Fibroblast of skin of right biceps (primary cell): Measurements from ENCODE around the gene NAV3.

Experiments
- DNase-seq: peaks from one replicate; pipeline ENCODE4 v3.0.0-alpha.2; 2013

Gene NAV3

DNA sequence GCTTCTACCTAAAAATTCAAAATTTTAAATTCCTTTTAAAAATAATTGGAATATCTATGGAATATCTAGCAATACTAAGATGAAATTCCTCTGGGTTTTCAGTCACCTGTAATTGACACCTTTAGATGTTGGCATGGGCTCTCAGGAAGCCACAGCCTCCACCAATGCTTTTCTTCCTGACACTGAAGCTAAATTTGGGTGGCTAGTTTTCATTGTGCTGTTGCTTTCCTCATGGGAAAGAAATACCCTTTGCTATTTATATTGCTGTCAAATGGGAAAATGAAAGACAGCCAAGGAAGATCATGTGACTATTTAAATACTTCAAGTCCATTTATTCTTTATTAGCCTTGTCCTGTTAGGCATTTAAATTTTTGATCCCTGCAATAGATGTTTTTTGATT lies 313.0 kb downstream of the NAV3 start:
- no peak for DNase-seq

DNA sequence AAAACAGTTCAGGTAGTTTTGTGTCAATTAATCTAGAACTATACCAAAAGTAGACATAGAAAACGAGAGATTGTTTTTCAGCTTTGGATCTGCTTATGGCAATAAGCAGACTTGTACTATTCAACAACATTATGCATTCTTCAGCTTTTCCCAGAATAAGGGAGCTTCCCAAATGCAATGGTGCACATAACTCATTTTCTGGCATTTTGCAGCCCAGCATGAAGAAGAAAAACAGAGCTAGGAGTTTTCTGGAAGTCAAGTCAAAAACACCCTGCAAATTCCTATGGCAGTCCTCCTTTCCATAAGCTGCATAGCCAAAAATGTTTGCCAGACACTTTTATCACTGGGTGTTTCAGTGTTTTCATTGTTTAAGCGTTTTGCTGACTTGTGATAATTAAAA lies 314.7 kb downstream of the NAV3 start:
- DNase-seq: no peak

DNA sequence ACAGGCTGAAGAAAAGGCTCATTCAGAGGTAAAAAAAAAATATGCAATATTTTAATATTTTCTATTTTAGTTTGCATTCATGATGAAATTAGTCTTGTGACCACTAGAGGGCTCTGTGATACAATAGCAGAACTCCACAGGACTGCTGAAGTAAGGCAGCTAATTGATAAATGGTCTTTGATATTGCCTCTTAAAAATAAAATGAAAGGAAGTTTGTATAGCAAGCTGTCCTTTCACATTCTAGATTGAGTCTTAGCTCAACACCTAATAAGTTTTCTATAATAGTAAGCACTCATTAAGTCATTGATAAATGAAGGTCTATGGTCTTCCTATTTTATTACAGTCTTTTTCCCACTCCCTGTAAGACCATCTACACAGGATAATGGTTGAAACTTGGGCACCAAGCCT lies 315.7 kb downstream of the NAV3 start:
- peak; percentile 32 for DNase-seq

DNA sequence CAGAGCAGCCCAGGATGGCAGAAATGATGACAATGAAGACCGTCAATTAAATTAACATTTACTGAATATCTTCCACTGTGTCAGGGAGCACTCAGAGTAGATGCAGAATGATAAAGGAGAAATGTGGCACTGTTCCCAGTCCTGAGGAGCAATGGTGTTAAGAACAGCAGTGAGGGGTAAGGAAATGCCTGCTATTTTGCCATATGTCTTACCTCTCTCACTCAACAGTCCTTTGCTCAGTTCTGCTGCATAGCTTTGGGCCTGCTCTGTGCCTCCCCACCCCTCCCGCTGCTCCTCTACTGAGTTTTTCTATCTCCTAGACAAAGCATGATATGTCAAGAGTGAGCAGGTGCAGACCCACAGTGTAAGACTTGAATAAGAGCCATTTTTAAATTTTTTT lies 318.8 kb downstream of the NAV3 start:
- DNase-seq: no peak

DNA sequence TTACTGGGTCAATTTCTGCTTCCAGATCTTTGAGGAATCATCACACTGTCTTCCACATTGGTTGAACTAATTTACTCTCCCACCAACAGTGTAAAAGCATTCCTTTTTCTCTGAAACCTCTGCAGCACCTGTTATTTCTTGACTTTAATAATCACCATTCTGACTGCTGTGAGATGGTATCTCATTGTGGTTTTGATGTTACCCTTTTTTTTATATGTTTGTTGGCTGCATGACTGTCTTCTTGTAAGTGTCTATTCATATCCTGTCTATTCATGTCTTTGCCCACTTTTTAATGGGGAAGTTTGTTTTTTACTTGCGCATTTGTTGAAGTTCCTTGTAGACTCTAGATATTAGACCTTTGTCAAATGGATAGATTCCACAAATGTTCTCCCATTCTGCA lies 324.9 kb downstream of the NAV3 start:
- no peak for DNase-seq

DNA sequence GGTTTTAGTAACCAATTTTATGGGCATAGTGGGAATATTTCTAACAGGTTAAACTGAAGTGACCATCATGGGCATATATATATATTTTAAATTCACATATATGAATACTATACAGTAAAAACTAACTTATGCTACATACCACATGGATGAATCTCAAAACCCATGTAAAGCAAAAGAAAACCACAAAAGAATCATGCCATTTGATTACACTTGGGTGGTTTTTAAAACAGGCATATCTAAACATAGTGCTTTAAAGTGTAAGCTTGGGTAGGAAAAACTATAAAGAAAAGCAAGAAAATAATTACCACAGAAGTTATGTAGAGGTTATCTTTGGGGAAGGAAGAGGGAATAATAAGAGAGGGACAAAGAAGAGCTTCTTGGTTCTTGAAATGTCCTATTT lies 326.1 kb downstream of the NAV3 start:
- peak; percentile 34 for DNase-seq

DNA sequence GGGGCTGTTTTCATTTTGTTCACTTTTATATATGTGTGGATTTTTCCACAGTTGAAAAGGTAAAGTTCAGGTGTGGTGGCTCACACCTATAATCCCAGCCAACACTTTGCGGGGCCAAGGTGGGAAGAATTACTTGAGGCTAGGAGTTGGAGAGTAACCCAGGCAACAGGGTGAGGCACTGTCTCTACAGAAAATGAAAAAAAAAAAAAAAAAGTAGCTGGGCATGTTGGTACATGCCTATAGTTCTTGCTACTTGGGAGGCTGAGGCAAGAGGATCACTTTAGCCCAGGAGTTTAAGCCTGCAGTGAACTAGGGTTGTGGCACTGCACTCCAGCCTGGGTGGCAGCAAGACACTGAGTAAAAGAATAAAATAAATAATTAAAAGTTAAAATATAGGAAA lies 326.5 kb downstream of the NAV3 start:
- no peak for DNase-seq

DNA sequence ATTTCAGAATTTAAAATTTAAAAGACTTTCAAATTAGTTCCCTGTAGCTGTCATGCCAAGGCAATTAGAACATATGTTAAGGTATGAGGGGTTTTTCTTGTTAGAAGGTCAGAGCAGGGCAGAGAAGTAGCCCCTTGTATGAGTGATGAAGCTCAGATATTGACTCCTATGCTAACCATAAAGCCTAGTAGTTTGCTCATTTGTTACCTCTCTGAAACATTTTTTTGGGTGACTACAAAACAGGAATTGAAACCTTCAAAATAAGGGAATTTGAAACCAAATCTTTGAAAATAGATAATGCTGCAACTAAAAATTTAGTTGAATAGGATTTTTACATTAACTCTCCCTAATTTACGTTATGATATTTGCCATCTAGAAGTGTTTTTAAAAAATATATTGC lies 333.5 kb downstream of the NAV3 start:
- no peak for DNase-seq

DNA sequence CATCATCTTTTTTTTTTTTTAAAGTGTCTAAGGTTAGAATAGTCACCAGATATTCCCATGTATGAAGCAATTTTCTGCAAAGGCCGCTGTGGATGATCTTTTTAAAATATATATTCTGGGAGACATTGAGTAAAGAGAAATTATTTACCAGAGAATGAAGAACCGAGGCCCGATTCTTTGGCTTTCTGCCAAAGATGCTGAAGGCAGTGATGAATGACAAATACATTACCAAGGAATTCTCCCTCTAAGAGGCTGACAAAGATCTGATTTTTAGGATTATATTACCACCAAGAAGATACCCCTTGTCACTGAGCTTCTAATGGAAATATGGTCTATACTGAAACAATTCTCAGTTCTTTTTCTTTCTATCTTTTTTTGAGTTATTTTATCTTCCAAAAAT lies 336.8 kb downstream of the NAV3 start:
- no peak for DNase-seq

DNA sequence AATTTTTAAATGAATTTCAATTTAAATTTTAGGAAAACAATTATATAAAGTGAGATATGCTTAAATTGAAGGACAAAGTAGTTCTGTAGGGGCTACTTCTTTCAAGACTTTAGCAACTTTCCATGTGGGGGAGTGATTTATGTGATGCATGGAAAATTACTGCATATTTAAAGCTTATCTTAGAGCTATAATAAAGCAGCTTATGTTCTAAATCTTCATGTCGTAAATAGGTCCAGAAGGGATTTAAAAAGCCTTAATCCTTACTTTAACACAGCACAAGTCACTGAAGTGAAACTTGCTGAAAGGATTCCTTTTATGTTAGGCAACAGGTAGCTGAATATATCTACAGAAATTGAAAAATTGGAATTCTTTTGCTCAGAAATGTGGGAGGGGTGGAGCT lies 340.4 kb downstream of the NAV3 start:
- no peak for DNase-seq

DNA sequence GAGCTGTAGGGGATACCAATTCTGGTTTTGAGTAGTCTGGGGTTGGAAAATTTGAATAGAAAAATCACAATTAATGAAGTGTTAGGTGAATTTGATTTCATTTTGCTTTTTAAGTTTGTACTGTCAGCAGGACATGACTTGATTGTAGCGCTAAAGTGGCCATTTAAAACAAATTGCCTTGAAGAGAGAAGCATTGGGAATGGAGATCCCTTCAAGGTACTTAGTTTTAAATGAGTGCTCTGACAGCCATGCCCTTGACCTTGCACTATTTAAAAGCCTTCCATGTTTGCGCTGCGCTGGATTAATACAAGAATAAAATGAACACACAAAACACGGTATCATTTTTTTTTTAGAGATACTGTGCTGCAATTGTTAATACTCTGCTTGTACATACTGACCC lies 345.9 kb downstream of the NAV3 start:
- no peak for DNase-seq

DNA sequence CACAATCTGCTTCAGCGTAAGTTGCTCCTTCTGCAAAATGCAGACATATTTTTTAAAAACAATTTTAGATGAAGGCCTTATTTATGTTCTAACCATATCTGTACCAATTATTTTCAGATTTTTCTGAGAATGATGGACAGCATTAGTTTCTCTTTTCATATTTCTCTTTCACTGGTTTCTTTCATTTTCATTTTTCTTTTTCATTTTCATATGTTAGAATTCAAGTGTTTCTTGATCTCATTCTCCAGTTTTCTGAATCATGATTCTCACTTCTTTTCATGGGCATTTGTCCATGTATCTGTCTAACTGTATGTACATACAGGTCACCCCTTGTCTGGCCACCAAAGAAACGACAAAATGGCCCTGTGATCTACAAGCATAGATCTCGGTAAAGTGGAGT lies 346.6 kb downstream of the NAV3 start:
- DNase-seq: no peak

DNA sequence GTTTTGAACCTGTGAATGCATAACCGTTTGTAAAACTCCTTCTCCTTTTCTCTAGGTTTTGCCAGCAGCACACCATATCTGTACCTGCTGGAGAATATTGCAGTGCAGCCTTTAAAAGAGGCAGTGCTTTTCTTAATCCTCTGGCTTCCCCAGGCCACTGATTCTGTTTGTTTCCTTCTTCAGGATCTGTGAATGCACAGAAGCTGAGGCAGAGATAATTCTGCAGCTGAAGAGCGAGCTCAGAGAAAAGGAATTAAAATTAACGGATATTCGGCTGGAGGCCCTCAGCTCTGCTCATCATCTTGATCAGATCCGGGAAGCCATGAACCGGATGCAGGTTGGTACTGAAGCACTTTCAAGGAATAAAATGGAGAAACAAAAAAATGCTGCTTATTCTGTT lies 348.7 kb downstream of the NAV3 start:
- no peak for DNase-seq

DNA sequence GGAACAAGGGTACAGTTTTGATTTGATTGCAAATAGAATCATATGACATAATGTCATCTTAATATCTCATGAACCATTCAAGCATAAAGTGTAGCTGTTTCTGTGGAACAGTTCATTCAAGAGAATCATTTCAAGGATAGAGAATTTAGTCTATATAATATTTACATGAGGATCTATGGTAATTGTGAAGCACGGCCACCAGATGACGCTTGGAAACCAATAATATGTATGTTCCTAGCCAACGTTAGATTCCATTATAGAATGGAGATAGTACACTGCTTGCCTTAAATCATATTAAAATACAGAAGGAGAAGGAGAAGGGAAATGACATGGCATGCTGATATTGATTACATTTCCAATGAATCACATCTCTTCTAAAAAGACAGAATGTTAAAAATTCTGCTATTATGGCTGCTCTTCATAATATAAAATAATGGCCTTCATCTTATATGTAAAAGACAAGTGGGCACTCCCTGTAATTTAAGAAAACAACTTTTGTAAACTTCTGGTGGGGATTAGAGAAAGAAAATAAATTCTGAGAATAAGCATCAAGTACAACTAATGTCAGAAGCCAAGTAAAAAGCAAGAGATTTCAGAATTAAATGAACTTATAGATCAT lies 351.0 kb downstream of the NAV3 start:
- peak; percentile 40 for DNase-seq

DNA sequence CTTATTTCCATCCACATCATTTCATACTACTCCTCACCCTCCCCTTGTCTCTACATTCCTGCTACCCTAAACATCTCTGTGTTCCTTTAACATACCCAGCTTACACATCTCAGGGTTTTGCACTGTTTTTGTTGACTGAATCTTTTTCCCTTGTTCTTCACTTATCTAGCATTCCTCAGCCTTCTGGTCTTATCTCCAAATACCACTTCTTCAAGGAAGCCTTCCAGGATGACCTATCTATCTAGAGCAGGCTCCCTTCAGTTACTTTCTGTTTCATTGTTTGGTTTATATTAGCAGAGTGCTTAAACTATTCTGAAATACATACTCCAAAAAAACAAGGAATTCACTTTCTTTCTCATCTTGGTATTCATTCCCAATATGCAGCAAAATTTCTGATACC lies 353.1 kb downstream of the NAV3 start:
- no peak for DNase-seq

DNA sequence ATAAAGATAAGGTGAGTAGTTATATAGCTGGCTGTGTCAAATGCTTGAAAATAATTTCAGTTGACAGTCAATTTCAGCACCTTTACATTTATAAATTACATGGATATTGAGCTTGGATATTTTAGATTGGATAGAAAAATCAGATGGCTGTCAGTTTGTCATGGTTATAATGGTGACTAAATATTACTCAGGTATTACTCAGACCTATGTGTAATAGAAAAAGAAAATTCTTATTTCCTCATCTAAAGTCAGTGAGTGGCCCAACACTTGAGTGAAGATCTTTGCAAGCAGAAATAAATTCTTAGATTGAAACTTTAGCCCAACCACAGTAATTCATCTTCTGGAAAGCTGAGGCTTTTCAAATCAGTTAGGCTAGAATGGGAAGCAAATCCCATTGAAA lies 354.4 kb downstream of the NAV3 start:
- DNase-seq: peak; percentile 65

DNA sequence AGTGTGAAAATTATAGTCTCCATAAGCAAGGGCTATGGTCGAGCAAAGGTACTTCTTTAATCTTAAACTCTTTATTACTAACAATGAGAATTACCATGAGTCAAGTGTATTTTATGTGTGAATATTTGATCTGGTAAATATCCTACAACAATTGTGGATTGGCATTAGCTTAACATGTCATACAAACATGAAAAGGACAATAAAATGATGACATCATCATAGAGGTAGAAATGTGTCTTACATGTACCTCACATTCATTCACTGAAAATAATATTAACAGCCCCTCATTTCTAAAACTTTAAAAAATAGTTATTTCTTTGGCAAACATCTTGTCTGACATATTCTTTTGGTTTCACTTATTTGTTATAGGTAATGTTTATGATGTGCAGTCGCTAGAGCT lies 355.0 kb downstream of the NAV3 start:
- no peak for DNase-seq

DNA sequence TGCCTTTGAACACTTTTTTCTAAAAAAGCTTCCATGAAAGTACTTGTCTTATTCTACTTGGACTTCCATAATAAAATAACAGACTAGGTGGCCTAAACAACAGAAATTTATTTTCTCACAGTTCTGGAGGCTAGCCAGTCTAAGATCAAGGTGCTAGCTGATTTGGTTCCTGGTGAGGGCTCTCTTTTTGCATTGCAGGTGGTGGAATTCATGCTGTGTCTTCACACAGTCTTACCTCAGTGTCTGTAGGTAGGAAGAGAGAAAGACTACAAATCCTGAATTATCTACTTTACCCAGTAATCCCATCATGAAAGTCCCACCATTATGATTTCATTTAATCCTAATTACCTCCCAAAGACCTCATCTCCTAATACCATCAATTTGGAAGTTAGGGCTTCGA lies 356.0 kb downstream of the NAV3 start:
- DNase-seq: no peak

DNA sequence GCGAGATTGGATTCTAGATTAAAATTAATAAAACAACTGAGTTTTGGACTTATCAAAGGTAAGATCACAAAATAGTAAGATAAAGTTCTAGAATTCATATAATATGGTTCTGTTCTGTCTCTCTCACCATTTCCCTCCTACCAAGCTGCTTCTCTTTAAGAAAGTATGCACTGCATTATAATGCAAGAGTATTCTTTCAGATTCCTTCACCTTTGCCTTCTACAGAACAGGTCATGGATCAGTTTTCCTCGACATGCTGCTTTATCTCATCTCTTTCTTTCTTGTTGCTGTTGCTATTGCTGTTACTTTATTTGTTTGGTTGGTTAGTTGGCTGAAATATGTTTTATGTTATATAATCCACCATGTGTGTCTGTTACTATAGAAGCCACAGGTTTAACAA lies 357.0 kb downstream of the NAV3 start:
- DNase-seq: no peak

DNA sequence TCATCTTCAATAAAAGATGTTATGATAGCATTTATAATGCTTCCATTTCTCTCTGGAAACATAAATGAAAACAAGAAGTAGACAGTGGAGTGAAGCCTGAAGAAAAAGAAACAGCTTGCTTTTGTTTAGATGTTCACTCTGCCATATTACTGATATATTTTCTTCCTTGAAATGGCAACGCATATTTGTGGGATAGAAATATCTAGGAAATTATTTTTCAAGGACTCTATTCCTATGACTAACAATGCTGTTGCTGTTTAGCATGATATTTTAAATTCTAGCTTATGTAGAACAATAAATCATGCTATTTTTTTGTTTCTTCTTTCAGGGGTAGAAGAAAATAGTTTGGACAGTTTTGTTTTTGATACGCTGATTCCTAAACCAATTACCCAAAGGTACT lies 359.0 kb downstream of the NAV3 start:
- peak; percentile 37 for DNase-seq

DNA sequence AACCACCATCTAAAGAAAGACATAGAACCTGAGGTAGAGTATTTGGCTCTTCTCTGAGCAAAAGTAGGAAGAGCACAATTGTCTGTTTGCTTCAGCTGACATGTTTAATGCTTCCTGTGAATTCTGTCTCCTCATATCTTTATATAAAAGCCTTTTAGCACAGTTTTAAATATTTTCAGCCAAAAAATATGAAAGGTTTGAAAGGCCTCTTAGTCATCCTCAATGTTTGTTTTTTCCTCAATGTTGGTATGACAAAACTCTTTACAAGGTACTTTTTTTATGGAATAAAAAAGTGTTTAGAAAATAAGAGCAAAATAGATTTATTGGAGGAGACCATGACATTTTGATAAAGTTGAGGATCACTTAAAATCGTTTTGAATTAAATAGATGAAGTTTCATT lies 360.9 kb downstream of the NAV3 start:
- no peak for DNase-seq

DNA sequence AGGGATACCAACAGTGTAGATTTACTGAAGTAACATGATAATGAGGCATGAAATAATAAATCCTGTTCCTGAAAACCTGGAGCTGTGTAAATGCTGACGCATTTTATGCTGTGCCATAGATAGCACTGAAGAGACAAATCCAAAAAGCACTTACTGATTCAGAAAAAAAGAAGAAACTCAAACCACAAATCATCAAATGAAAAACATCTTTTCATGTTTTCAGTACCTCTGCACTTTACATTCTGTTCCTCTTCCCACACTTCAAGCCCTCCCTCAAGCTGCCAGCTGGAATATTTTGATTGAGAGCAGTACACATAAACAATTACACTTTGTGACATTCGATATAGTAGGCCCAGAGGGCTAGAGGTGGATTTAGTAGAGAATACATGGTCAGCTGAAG lies 362.3 kb downstream of the NAV3 start:
- peak; percentile 70 for DNase-seq

DNA sequence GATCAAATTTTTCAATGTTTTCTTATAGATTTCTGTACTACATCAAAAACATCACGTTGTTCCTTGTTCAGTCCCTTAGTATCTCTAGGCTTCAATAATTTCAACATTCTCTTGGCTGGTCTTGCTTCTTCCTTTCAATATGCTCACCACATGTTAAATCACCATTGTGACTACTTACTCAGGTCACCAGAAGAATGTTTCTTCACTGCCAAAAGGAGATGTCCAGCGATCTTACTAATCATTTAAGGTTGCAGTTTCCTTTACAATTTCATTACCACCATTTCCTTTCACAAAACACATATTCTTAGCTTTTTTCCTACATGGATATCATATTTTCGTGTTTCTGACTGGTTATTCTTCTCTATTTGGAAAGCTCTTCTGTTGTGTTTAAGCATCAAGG lies 363.8 kb downstream of the NAV3 start:
- DNase-seq: peak; percentile 93

DNA sequence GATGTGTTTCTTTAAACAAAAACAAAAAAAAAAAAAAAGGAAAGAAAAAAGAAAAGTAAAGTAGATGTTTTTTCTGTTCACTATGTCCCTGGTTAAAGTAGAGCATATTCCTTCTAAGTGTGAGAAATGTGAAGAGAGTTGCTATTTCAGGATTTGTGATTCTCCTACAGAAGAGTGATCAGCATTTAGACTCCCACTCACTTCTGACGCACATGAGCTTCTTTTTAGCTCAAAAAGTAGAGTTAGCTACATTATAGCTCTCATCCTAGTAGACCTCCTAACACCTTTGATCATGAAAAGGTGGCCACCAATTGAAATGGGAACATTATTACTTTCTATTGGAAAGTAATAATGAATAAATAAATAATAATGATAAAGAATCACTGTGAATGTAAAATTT lies 368.2 kb downstream of the NAV3 start:
- DNase-seq: no peak

DNA sequence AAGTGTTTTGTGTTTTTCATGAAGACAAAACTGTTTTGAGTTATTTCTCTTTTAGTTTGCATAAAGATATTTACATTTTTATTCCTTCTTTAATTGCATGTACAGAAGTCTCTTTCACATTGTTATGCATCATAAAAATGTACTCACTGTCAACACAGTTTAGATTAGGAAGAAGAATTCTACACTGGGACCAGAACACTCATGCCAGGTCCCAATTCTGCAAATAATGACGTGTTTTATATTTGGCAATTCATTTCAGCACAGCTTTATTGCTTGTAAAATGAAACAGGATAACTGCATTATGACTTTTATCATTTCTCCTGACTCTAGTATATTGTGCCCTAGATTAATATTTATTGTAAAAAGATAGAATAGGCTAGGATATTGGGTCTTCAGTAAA lies 369.2 kb downstream of the NAV3 start:
- no peak for DNase-seq

DNA sequence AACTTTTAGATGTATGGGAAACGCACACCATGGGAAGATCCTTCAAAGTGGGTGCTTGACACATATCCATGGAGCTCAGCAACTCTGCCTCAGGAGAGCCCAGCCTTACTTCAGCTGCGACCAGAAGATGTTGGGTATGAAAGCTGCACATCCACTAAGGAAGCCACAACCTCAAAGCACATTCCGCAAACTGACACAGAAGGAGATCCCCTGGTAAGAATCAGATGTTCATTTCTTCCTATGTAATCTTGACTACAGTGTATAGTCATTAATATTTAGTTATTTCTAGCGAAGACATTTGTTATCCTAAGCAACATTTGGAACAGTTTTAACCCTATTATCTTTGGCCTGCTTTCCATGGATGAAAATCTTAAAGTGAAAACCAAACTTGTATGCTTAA lies 374.2 kb downstream of the NAV3 start:
- DNase-seq: peak; percentile 56
